Subcutaneous adipose tissue (tissue), 4 donors: ENCODE measurements around the gene ZNF777. TPM values are rescaled to one million over a fixed set of nuclear protein-coding genes. Genes with fewer than 3 reads are reported as not detected.

Source experiments
- total RNA-seq, 4 donors: library from RNA; depleted of rRNA; stranded (reverse); fragments of >200 nt; gene quantifications; one replicate each; pipeline ENCODE4 v1.1.0, GENCODE V29; 2016
- TF ChIP-seq, protein P1 (sequence below): fragments of 450-650 bp; IDR thresholded peaks from one replicate; pipeline ENCODE4 v1.5.1; 2016; ENCODE audit warnings: low read depth, mild to moderate bottlenecking, control low read depth, antibody characterized with exemption, moderate library complexity

Gene ZNF777
- total RNA-seq, 4 donors from 2014 or later = 2.4 to 8.1 (median 4.3) TPM

GRCh38 chr7:149498811-149499210, 37.9 kb upstream of the ZNF777 start:
- TF ChIP-seq, protein P1, sequence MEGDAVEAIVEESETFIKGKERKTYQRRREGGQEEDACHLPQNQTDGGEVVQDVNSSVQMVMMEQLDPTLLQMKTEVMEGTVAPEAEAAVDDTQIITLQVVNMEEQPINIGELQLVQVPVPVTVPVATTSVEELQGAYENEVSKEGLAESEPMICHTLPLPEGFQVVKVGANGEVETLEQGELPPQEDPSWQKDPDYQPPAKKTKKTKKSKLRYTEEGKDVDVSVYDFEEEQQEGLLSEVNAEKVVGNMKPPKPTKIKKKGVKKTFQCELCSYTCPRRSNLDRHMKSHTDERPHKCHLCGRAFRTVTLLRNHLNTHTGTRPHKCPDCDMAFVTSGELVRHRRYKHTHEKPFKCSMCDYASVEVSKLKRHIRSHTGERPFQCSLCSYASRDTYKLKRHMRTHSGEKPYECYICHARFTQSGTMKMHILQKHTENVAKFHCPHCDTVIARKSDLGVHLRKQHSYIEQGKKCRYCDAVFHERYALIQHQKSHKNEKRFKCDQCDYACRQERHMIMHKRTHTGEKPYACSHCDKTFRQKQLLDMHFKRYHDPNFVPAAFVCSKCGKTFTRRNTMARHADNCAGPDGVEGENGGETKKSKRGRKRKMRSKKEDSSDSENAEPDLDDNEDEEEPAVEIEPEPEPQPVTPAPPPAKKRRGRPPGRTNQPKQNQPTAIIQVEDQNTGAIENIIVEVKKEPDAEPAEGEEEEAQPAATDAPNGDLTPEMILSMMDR = no peak

- TF ChIP-seq, protein P1 = no peak
Observed at GRCh38 chr7:149497467-149498261, 36.8 kb upstream of the ZNF777 start, which contains the start of gene ZNF746. TSS of gene ZNF746 (minus strand) at chr7:149497809. CDS start at chr7:149497536, 273 bp downstream.

DNA sequence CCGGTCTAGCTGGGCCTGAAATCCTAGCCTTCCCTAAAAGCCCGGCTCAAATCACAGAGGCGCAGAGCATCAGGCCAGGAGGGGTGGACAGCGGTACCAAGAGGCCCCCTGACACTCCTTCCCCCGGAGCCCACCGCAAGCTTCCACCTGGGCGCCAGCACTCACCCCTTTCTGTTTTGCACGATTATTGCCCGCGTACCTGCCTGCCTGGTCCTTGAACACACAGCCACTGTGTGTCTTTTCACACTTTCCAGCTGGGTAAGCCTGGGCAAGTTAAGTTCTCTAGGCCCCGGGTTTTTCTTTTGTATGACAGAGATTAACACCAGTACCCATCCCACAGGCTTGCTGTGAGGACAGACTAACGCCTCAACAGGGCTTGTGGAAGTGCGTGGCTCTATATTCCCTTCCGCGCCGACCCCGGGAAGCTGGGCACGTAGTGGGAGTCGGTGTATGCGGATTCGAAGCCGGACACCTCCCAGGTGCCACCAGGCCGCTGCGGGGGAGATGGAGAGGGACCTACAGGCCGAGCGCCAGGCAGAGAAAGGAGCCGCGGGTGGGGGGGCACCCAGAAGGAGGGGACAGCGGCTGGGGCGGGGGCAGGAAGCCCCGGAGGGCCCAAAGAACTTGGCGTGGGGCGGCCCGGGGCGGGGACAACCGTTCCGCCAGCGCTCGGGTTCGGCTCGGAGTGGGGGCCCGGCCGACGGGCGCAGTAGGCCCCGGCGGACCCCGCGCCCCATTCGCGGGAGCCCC, 36.0 kb upstream of the ZNF777 start:
- TF ChIP-seq, protein P1 = no peak

DNA sequence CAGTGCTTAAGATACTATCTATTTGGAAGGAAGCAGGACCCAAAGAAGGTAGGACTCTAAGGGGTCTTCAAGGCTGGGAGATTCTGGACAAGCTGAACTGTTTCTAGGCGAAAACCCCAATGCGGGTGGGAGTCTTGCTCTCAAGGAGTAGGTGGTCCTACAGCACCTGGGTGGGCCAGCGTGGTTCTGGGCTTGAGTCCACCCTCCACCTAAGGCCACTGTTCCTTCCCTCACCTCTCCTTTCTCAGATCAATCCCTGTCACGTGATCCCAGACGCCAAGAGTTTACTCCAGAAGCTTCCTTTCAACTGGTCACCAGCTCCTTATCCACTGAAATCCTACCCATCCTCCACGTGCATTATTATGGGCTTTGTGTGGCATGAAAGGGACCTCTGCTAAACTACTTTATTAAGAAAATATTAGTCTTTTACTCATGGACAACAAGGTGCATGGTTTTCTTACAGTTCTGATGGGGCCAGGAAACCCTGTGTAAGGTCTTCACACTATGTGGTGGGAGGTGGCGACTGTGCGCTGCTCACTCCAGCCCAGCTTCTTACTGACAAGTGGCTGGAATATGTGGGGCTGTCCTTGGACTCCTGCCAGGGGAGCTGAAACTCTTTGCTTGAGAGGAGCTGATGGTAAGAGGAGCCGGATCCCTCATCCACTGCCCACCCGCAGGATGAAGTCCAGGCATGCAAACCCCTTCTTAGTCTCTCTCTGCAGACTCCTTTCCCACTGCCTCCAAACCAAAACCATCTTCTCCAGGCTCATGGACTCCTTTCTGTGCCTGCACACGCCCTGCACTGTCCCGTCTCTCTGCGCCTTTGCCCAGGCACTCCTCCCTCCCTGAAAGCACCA, 35.2 kb upstream of the ZNF777 start:
- TF ChIP-seq, protein P1 = no peak

- TF ChIP-seq, protein P1 = no peak
Observed at GRCh38 chr7:149494738-149495368, 34.0 kb upstream of the ZNF777 start.

- TF ChIP-seq, protein P1 = no peak
Observed at GRCh38 chr7:149493366-149493765, 32.5 kb upstream of the ZNF777 start.
